ENCODE measurements around the gene DPY30.

Gene DPY30

GRCh38 chr2:32009516-32010256 lies 29.9 kb downstream of the DPY30 start:
- DNase-seq (ENCODE audit: low spot score) = peak; percentile 18

GRCh38 chr2:32008805-32009515 lies 30.6 kb downstream of the DPY30 start:
- DNase-seq (ENCODE audit: low spot score) = peak; percentile 25

GRCh38 chr2:32007121-32007391 lies 32.5 kb downstream of the DPY30 start:
- DNase-seq (ENCODE audit: low spot score) = no peak

GRCh38 chr2:32005371-32005976 lies 34.1 kb downstream of the DPY30 start:
- DNase-seq (ENCODE audit: low spot score) = no peak

GRCh38 chr2:32003791-32004190 lies 35.8 kb downstream of the DPY30 start:
- DNase-seq (ENCODE audit: low spot score) = no peak

- no peak for DNase-seq (ENCODE audit: low spot score)
These were observed 37.2 kb downstream of the DPY30 start for GRCh38 chr2:32002406-32002805.

GRCh38 chr2:31999438-31999837 lies 40.2 kb downstream of the DPY30 start:
- DNase-seq (ENCODE audit: low spot score) = no peak

- DNase-seq (ENCODE audit: low spot score) = no peak
These were observed 40.7 kb downstream of the DPY30 start for GRCh38 chr2:31998731-31999383.

- no peak for DNase-seq (ENCODE audit: low spot score)
These were observed 42.0 kb downstream of the DPY30 start for GRCh38 chr2:31997653-31998052.

GRCh38 chr2:31996571-31997150 lies 42.9 kb downstream of the DPY30 start:
- DNase-seq (ENCODE audit: low spot score) = no peak

GRCh38 chr2:31992934-31993333 lies 46.7 kb downstream of the DPY30 start:
- no peak for DNase-seq (ENCODE audit: low spot score)

- DNase-seq (ENCODE audit: low spot score) = no peak
These were observed 47.5 kb downstream of the DPY30 start for GRCh38 chr2:31992025-31992579.

- DNase-seq (ENCODE audit: low spot score) = no peak
These were observed 49.7 kb downstream of the DPY30 start for GRCh38 chr2:31989946-31990345.

- no peak for DNase-seq (ENCODE audit: low spot score)
These were observed 52.0 kb downstream of the DPY30 start for GRCh38 chr2:31987454-31988220.

- DNase-seq (ENCODE audit: low spot score) = no peak
These were observed 52.7 kb downstream of the DPY30 start for GRCh38 chr2:31986906-31987305.

- DNase-seq (ENCODE audit: low spot score) = no peak
These were observed 55.7 kb downstream of the DPY30 start for GRCh38 chr2:31983762-31984467.

- peak; percentile 26 for DNase-seq (ENCODE audit: low spot score)
These were observed 58.8 kb downstream of the DPY30 start for GRCh38 chr2:31980674-31981356.

GRCh38 chr2:31979956-31980355 lies 59.6 kb downstream of the DPY30 start:
- DNase-seq (ENCODE audit: low spot score) = no peak

GRCh38 chr2:31979018-31979417 lies 60.6 kb downstream of the DPY30 start:
- no peak for DNase-seq (ENCODE audit: low spot score)

GRCh38 chr2:31978436-31978835 lies 61.2 kb downstream of the DPY30 start:
- no peak for DNase-seq (ENCODE audit: low spot score)
